DOHH2 (cell line): ENCODE data around the gene PPP2R2C.

Experiments
- H3F3A ChIP-seq: fragments of 200-600 bp; sonication (generic), shearing (Covaris generic); 2 replicates; pipeline ENCODE4 v1.6.0; 2016; ENCODE audit warnings: antibody characterized with exemption, mild to moderate bottlenecking; ENCODE audit not compliant: control insufficient read depth, insufficient read depth
- H3K27ac ChIP-seq: fragments of 200-600 bp; sonication (generic); 2 replicates; pipeline ENCODE4 v1.5.1; 2014; ENCODE audit warnings: low read depth, mild to moderate bottlenecking, low read length, moderate library complexity
- H3K27me3 ChIP-seq: fragments of 200-600 bp; sonication (generic); 2 replicates; pipeline ENCODE4 v1.6.1; 2014; ENCODE audit warnings: mild to moderate bottlenecking, low read length, mixed read lengths; ENCODE audit not compliant: control insufficient read depth
- H3K36me3 ChIP-seq: fragments of 200-600 bp; sonication (generic); 2 replicates; pipeline ENCODE4 v1.6.1; 2014; ENCODE audit warnings: mild to moderate bottlenecking, low read length, moderate library complexity, mixed read lengths; ENCODE audit not compliant: control insufficient read depth
- H3K4me1 ChIP-seq: fragments of 200-600 bp; sonication (generic); 2 replicates; pipeline ENCODE4 v1.6.1; 2014; ENCODE audit warnings: mild to moderate bottlenecking, low read length, mixed read lengths; ENCODE audit not compliant: control insufficient read depth
- H3K4me2 ChIP-seq: fragments of 200-600 bp; sonication (generic); 2 replicates; pipeline ENCODE4 v1.6.0; 2014; ENCODE audit warnings: mild to moderate bottlenecking, low read length, moderate library complexity
- H3K4me3 ChIP-seq: fragments of 200-600 bp; sonication (generic); 2 replicates; pipeline ENCODE4 v1.5.1; 2014; ENCODE audit warnings: mild to moderate bottlenecking, low read length, mixed read lengths
- H3K79me2 ChIP-seq: fragments of 200-600 bp; sonication (generic); 2 replicates; pipeline ENCODE4 v1.6.1; 2014; ENCODE audit warnings: mild to moderate bottlenecking, low read length, mixed read lengths; ENCODE audit not compliant: control insufficient read depth
- H3K9me2 ChIP-seq: fragments of 200-600 bp; sonication (generic); replicated peaks from 2 replicates; pipeline ENCODE4 v1.6.1; 2014; ENCODE audit warnings: mild to moderate bottlenecking, low read length, mixed read lengths; ENCODE audit not compliant: control insufficient read depth
- H3K9me3 ChIP-seq: fragments of 200-600 bp; sonication (generic); 2 replicates; pipeline ENCODE4 v1.6.1; 2014; ENCODE audit warnings: antibody characterized with exemption, low read length, mixed read lengths; ENCODE audit not compliant: control insufficient read depth, insufficient read depth
- H4K20me1 ChIP-seq: fragments of 200-600 bp; sonication (generic); 2 replicates; pipeline ENCODE4 v1.6.0; 2014; ENCODE audit warnings: low read depth, mild to moderate bottlenecking, antibody characterized with exemption, low read length, moderate library complexity; ENCODE audit not compliant: control insufficient read depth, insufficient read depth
- CTCF ChIP-seq: fragments of 200-600 bp; sonication (generic); IDR thresholded peaks from one replicate; pipeline ENCODE4 v1.5.1; 2014; ENCODE audit warnings: antibody characterized with exemption, mild to moderate bottlenecking, low read depth, low read length; ENCODE audit not compliant: poor library complexity, severe bottlenecking
- EZH2phosphoT487 ChIP-seq: fragments of 200-600 bp; sonication (generic); IDR thresholded peaks from 2 replicates; pipeline ENCODE4 v1.6.1; 2017; ENCODE audit warnings: borderline replicate concordance, mild to moderate bottlenecking, antibody characterized with exemption, low read length, moderate library complexity, mixed read lengths

Gene PPP2R2C

GRCh38 chr4:6325788-6326290, 146.6 kb downstream of the PPP2R2C start:
- H3K4me3 ChIP-seq, result no peak overlapping the region
- no peaks in the 10 kb centered on the region for H3K4me1 ChIP-seq
- no peak overlapping the region for H3K27ac ChIP-seq
- H3K27me3 ChIP-seq, result no peaks in the 10 kb centered on the region
- TF ChIP-seq CTCF, result no peak
- no peak for TF ChIP-seq EZH2phosphoT487
- no peaks in the 10 kb centered on the region for H3F3A ChIP-seq
- no peaks in the 10 kb centered on the region for H3K36me3 ChIP-seq
- no peaks in the 10 kb centered on the region for H3K9me3 ChIP-seq
- H3K9me2 ChIP-seq, result no peaks in the 10 kb centered on the region
- H3K4me2 ChIP-seq, result no peak overlapping the region
- no peaks in the 10 kb centered on the region for H4K20me1 ChIP-seq
- H3K79me2 ChIP-seq, result no peaks in the 10 kb centered on the region

GRCh38 chr4:6324999-6325787, 147.2 kb downstream of the PPP2R2C start:
- no peak for TF ChIP-seq EZH2phosphoT487
- TF ChIP-seq CTCF, result no peak
- Histone ChIP-seq H3F3A (no peaks in the 10 kb centered on the region), H3K9me2 (no peaks in the 10 kb centered on the region), H3K9me3 (no peaks in the 10 kb centered on the region), H3K79me2 (no peaks in the 10 kb centered on the region), H3K4me2 (no peak overlapping the region), H3K36me3 (no peaks in the 10 kb centered on the region), H3K27me3 (no peaks in the 10 kb centered on the region), H3K27ac (no peak overlapping the region), H3K4me3 (no peak overlapping the region), H4K20me1 (no peaks in the 10 kb centered on the region), H3K4me1 (no peaks in the 10 kb centered on the region)

- TF ChIP-seq CTCF, result no peak
- TF ChIP-seq EZH2phosphoT487, result no peak
- H3K9me2 ChIP-seq, result no peaks in the 10 kb centered on the region
- no peaks in the 10 kb centered on the region for H3K27me3 ChIP-seq
- H3K4me3 ChIP-seq, result no peak overlapping the region
- H4K20me1 ChIP-seq, result no peaks in the 10 kb centered on the region
- H3K79me2 ChIP-seq, result no peaks in the 10 kb centered on the region
- H3F3A ChIP-seq, result no peaks in the 10 kb centered on the region
- no peaks in the 10 kb centered on the region for H3K36me3 ChIP-seq
- H3K9me3 ChIP-seq, result no peaks in the 10 kb centered on the region
- H3K27ac ChIP-seq, result no peak overlapping the region
- no peak overlapping the region for H3K4me2 ChIP-seq
- no peaks in the 10 kb centered on the region for H3K4me1 ChIP-seq
These were observed 147.9 kb downstream of the PPP2R2C start for GRCh38 chr4:6324461-6324998.
